GM19099 (cell line): Measurements from ENCODE around the gene AQP1.

Experiments used
- POLR2A ChIP-seq: IDR thresholded peaks from 3 replicates; pipeline ENCODE4 v1.6.1; 2011; ENCODE audit warnings: low read depth; ENCODE audit not compliant: insufficient read length; ENCODE audit errors: extremely low read depth

Gene AQP1

GRCh38 chr7:30896783-30897637, 14.6 kb upstream of the AQP1 start:
- TF ChIP-seq POLR2A = no peak

- no peak for TF ChIP-seq POLR2A
These were observed 13.9 kb upstream of the AQP1 start for GRCh38 chr7:30897770-30898169.

- no peak for TF ChIP-seq POLR2A
These were observed 13.2 kb upstream of the AQP1 start for GRCh38 chr7:30898411-30898810.

- no peak for TF ChIP-seq POLR2A
These were observed 12.6 kb upstream of the AQP1 start for GRCh38 chr7:30899066-30899465.

- no peak for TF ChIP-seq POLR2A
These were observed 12.0 kb upstream of the AQP1 start for GRCh38 chr7:30899630-30900029.

- TF ChIP-seq POLR2A = no peak
These were observed 11.6 kb upstream of the AQP1 start for GRCh38 chr7:30900053-30900452.

- TF ChIP-seq POLR2A = no peak
These were observed 10.8 kb upstream of the AQP1 start for GRCh38 chr7:30900803-30901362.

- no peak for TF ChIP-seq POLR2A
These were observed 9.8 kb upstream of the AQP1 start for GRCh38 chr7:30901856-30902255.

- TF ChIP-seq POLR2A = no peak
These were observed 9.2 kb upstream of the AQP1 start for GRCh38 chr7:30902466-30902865.

GRCh38 chr7:30903146-30903545, 8.5 kb upstream of the AQP1 start:
- no peak for TF ChIP-seq POLR2A

- no peak for TF ChIP-seq POLR2A
These were observed 7.1 kb upstream of the AQP1 start for GRCh38 chr7:30904561-30904960.

- no peak for TF ChIP-seq POLR2A
These were observed 6.3 kb upstream of the AQP1 start for GRCh38 chr7:30905078-30906012.

GRCh38 chr7:30906014-30906413, 5.6 kb upstream of the AQP1 start:
- no peak for TF ChIP-seq POLR2A

GRCh38 chr7:30906515-30907240, 5.0 kb upstream of the AQP1 start:
- TF ChIP-seq POLR2A = no peak
